Neural cell (in vitro differentiated cells): ENCODE results near the gene MRC1. TPM values are rescaled to one million over a fixed set of nuclear protein-coding genes. Genes with fewer than 3 reads are reported as not detected.

Experiments used
- H2AFZ ChIP-seq: fragments of 200-600, 300-800 bp; sonication (generic), shearing (Covaris generic); 2 replicates; pipeline ENCODE4 v1.6.0; 2014; ENCODE audit warnings: low read depth, mild to moderate bottlenecking, antibody characterized with exemption, low read length, moderate library complexity
- H3F3A ChIP-seq: fragments of 200-600 bp; shearing (Covaris generic); 2 replicates; pipeline ENCODE4 v1.6.1; 2016; ENCODE audit warnings: mild to moderate bottlenecking, moderate library complexity, mixed read lengths, antibody characterized with exemption, low read length; ENCODE audit not compliant: insufficient read depth, poor library complexity, severe bottlenecking
- H3K27ac ChIP-seq: fragments of 200-600, 300-800 bp; sonication (generic), shearing (Covaris generic); 2 replicates; pipeline ENCODE4 v1.5.1; 2014; ENCODE audit warnings: mild to moderate bottlenecking, low read length, moderate library complexity
- H3K27me3 ChIP-seq: fragments of 300-800, 200-600 bp; sonication (generic), shearing (Covaris generic); 2 replicates; pipeline ENCODE4 v1.6.0; 2014; ENCODE audit warnings: mild to moderate bottlenecking, low read depth, low read length, moderate library complexity; ENCODE audit not compliant: insufficient read depth
- H3K36me3 ChIP-seq: fragments of 300-800, 200-600 bp; sonication (generic), shearing (Covaris generic); 2 replicates; pipeline ENCODE4 v1.5.1; 2014; ENCODE audit warnings: mild to moderate bottlenecking, antibody characterized with exemption, low read length, moderate library complexity; ENCODE audit not compliant: insufficient read depth
- H3K4me2 ChIP-seq: fragments of 300-800, 200-600 bp; sonication (generic), shearing (Covaris generic); 2 replicates; pipeline ENCODE4 v1.6.0; 2014; ENCODE audit warnings: mild to moderate bottlenecking, low read length
- H3K4me3 ChIP-seq: fragments of 300-800, 200-600 bp; sonication (generic), shearing (Covaris generic); 2 replicates; pipeline ENCODE4 v1.5.1; 2014; ENCODE audit warnings: mild to moderate bottlenecking, low read length, moderate library complexity
- H3K79me2 ChIP-seq: fragments of 200-600 bp; shearing (Covaris generic); replicated peaks from 2 replicates; pipeline ENCODE4 v1.6.0; 2014; ENCODE audit warnings: mild to moderate bottlenecking, low read length, moderate library complexity; ENCODE audit not compliant: insufficient read depth
- H3K9ac ChIP-seq: fragments of 300-800, 200-600 bp; sonication (generic), shearing (Covaris generic); 2 replicates; pipeline ENCODE4 v1.6.1; 2016; ENCODE audit warnings: mild to moderate bottlenecking, low read length, mixed read lengths
- H3K9me2 ChIP-seq: fragments of 200-600 bp; shearing (Covaris generic); 2 replicates; pipeline ENCODE4 v1.6.1; 2016; ENCODE audit warnings: mild to moderate bottlenecking, low read length, mixed read lengths; ENCODE audit not compliant: insufficient read depth
- H3K9me3 ChIP-seq: fragments of 200-600, 300-800 bp; sonication (generic), shearing (Covaris generic); 2 replicates; pipeline ENCODE4 v1.6.1; 2016; ENCODE audit warnings: mild to moderate bottlenecking, mixed run types, low read length, moderate library complexity, mixed read lengths
- H4K20me1 ChIP-seq: fragments of 200-600 bp; shearing (Covaris generic); 2 replicates; pipeline ENCODE4 v1.6.1; 2016; ENCODE audit warnings: mild to moderate bottlenecking, mixed run types; ENCODE audit not compliant: insufficient read depth
- EP300 ChIP-seq: fragments of 450-650 bp; conservative IDR thresholded peaks from 2 replicates; pipeline ENCODE4 v1.6.1; 2014; ENCODE audit warnings: antibody characterized with exemption, mild to moderate bottlenecking, moderate library complexity; ENCODE audit not compliant: poor library complexity, severe bottlenecking
- EZH2 ChIP-seq: fragments of 200-600, 300-800 bp; shearing (Covaris generic), sonication (generic); IDR thresholded peaks from 2 replicates; pipeline ENCODE4 v1.6.1; 2014; ENCODE audit warnings: antibody characterized with exemption, low read length, borderline replicate concordance, mild to moderate bottlenecking; ENCODE audit not compliant: insufficient read depth, poor library complexity, severe bottlenecking
- MXI1 ChIP-seq: fragments of 450-650 bp; conservative IDR thresholded peaks from 2 replicates; pipeline ENCODE4 v1.6.1; 2014; ENCODE audit warnings: antibody characterized with exemption, mild to moderate bottlenecking; ENCODE audit not compliant: poor library complexity, severe bottlenecking
- POLR2AphosphoS5 ChIP-seq: IDR thresholded peaks from 2 replicates; pipeline ENCODE4 v1.6.1; 2012
- RAD21 ChIP-seq: fragments of 450-650 bp; conservative IDR thresholded peaks from 2 replicates; pipeline ENCODE4 v1.6.1; 2014; ENCODE audit warnings: antibody characterized with exemption, mild to moderate bottlenecking, moderate library complexity
- SMC3 ChIP-seq: fragments of 450-650 bp; conservative IDR thresholded peaks from 2 replicates; pipeline ENCODE4 v1.6.1; 2014; ENCODE audit warnings: antibody characterized with exemption, mild to moderate bottlenecking, moderate library complexity; ENCODE audit not compliant: poor library complexity
- TAF1 ChIP-seq: IDR thresholded peaks from 2 replicates; pipeline ENCODE4 v1.6.1; 2012; ENCODE audit warnings: low read depth
- polyA plus RNA-seq: library from polyadenylated mRNA; depleted of rRNA; stranded (reverse); fragments of >200 nt; gene quantifications from 2 replicates; pipeline ENCODE4 v1.2.3, GENCODE V29; 2014
- TF ChIP-seq, protein P1 (sequence below): fragments of 450-650 bp; IDR thresholded peaks from 2 replicates; pipeline ENCODE4 v1.5.1; 2014; ENCODE audit warnings: antibody characterized with exemption, mild to moderate bottlenecking, moderate library complexity; ENCODE audit not compliant: poor library complexity, severe bottlenecking
- TF ChIP-seq, protein P2 (sequence below): IDR thresholded peaks from 2 replicates; pipeline ENCODE4 v1.6.1; 2012; ENCODE audit warnings: borderline replicate concordance

Gene MRC1
- polyA plus RNA-seq, 1 donor from 2014 or later: not detected

DNA sequence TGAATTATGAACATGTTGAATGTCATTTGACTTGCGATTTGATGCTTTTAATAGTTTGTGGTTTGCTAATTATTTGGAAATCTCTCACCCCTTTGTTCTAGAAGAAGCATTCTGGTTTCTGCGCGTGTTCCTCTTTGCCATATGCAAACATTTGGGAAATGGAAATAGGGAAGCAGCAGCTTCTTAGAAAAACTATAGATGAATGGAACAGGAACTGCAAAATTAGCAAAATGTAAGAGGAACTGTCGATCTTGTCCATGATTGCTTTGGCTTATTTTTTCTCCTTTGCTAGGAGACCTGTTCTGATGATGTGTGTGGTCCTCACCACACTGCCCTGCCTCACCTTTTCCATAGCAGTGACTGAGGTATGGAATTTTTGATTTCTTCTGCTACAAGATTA is 38.1 kb upstream of the MRC1 start:
- Histone ChIP-seq H3K9me3 (no peaks in the 10 kb centered on the region), H4K20me1 (no peaks in the 10 kb centered on the region), H3K36me3 (no peaks in the 10 kb centered on the region), H2AFZ (no peak overlapping the region), H3F3A (no peaks in the 10 kb centered on the region), H3K27me3 (no peaks in the 10 kb centered on the region), H3K9ac (no peak overlapping the region), H3K4me2 (no peak overlapping the region), H3K79me2 (no peaks in the 10 kb centered on the region), H3K4me3 (no peak overlapping the region), H3K27ac (no peak overlapping the region), H3K9me2 (no peaks in the 10 kb centered on the region)
- TF ChIP-seq, protein P1, sequence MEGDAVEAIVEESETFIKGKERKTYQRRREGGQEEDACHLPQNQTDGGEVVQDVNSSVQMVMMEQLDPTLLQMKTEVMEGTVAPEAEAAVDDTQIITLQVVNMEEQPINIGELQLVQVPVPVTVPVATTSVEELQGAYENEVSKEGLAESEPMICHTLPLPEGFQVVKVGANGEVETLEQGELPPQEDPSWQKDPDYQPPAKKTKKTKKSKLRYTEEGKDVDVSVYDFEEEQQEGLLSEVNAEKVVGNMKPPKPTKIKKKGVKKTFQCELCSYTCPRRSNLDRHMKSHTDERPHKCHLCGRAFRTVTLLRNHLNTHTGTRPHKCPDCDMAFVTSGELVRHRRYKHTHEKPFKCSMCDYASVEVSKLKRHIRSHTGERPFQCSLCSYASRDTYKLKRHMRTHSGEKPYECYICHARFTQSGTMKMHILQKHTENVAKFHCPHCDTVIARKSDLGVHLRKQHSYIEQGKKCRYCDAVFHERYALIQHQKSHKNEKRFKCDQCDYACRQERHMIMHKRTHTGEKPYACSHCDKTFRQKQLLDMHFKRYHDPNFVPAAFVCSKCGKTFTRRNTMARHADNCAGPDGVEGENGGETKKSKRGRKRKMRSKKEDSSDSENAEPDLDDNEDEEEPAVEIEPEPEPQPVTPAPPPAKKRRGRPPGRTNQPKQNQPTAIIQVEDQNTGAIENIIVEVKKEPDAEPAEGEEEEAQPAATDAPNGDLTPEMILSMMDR: no peak
- TF ChIP-seq EP300 (no peak), POLR2AphosphoS5 (no peak), RAD21 (no peak), SMC3 (no peak), MXI1 (no peak), TAF1 (no peak), EZH2 (no peak)
- TF ChIP-seq, protein P2, sequence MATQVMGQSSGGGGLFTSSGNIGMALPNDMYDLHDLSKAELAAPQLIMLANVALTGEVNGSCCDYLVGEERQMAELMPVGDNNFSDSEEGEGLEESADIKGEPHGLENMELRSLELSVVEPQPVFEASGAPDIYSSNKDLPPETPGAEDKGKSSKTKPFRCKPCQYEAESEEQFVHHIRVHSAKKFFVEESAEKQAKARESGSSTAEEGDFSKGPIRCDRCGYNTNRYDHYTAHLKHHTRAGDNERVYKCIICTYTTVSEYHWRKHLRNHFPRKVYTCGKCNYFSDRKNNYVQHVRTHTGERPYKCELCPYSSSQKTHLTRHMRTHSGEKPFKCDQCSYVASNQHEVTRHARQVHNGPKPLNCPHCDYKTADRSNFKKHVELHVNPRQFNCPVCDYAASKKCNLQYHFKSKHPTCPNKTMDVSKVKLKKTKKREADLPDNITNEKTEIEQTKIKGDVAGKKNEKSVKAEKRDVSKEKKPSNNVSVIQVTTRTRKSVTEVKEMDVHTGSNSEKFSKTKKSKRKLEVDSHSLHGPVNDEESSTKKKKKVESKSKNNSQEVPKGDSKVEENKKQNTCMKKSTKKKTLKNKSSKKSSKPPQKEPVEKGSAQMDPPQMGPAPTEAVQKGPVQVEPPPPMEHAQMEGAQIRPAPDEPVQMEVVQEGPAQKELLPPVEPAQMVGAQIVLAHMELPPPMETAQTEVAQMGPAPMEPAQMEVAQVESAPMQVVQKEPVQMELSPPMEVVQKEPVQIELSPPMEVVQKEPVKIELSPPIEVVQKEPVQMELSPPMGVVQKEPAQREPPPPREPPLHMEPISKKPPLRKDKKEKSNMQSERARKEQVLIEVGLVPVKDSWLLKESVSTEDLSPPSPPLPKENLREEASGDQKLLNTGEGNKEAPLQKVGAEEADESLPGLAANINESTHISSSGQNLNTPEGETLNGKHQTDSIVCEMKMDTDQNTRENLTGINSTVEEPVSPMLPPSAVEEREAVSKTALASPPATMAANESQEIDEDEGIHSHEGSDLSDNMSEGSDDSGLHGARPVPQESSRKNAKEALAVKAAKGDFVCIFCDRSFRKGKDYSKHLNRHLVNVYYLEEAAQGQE: no peak

DNA sequence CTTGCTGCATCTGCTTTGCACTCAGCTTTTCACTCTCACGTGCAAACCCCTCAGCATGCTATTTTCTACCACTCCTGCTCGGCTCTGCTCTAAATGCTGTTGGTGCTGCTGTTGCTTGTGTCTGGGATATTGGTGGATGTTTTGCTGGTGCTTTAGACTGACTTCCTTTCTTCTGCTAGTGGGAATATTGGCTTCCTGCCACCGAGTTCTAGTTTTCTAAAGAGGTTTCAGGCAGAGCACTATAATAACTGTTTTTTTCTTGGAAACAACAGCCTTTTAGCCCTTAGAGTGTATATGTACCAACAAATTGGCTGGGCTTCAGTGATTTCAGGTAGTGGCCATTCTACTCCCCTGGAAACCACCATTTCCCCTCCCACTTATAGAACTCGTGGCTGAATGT is 29.4 kb upstream of the MRC1 start:
- H2AFZ ChIP-seq: no peak overlapping the region
- no peaks in the 10 kb centered on the region for H3K9me3 ChIP-seq
- no peaks in the 10 kb centered on the region for H3K9me2 ChIP-seq
- TF ChIP-seq TAF1 (no peak), EP300 (no peak)
- TF ChIP-seq, protein P1: no peak
- no peaks in the 10 kb centered on the region for H3K79me2 ChIP-seq
- no peak overlapping the region for H3K4me3 ChIP-seq
- H3K27me3 ChIP-seq: no peaks in the 10 kb centered on the region
- H3K27ac ChIP-seq: no peak overlapping the region
- H3F3A ChIP-seq: no peaks in the 10 kb centered on the region
- H4K20me1 ChIP-seq: no peaks in the 10 kb centered on the region
- H3K9ac ChIP-seq: no peak overlapping the region
- H3K4me2 ChIP-seq: no peak overlapping the region
- H3K36me3 ChIP-seq: no peaks in the 10 kb centered on the region
